NCI-H1694 treated with DMSO at 0.1 percent for 48 hours (cell line): ENCODE data around the gene MOGAT2.

ENCODE experiments used
- DNase-seq: peaks from one replicate; lab custom pipeline; 2025; lab: John Stamatoyannopoulos, UW

Gene MOGAT2

GRCh38 chr11:75759832-75760231 is 42.2 kb downstream of the MOGAT2 start:
- no peak for DNase-seq

- DNase-seq = no peak
Observed at GRCh38 chr11:75760243-75760642, 42.6 kb downstream of the MOGAT2 start.

GRCh38 chr11:75760710-75761493 is 43.3 kb downstream of the MOGAT2 start:
- no peak for DNase-seq

GRCh38 chr11:75762158-75762557 is 44.5 kb downstream of the MOGAT2 start:
- no peak for DNase-seq

GRCh38 chr11:75762885-75763284 is 45.2 kb downstream of the MOGAT2 start:
- DNase-seq = no peak

- no peak for DNase-seq
Observed at GRCh38 chr11:75763846-75764245, 46.2 kb downstream of the MOGAT2 start.

- DNase-seq = no peak
Observed at GRCh38 chr11:75765116-75765515, 47.5 kb downstream of the MOGAT2 start.

GRCh38 chr11:75766443-75767227 is 49.0 kb downstream of the MOGAT2 start:
- DNase-seq = no peak

- no peak for DNase-seq
Observed at GRCh38 chr11:75767228-75767572, 49.6 kb downstream of the MOGAT2 start.

- no peak for DNase-seq
Observed at GRCh38 chr11:75767793-75768111, 50.1 kb downstream of the MOGAT2 start.

GRCh38 chr11:75768112-75768908 is 50.7 kb downstream of the MOGAT2 start, which contains the start of gene DGAT2:
TSS of gene DGAT2 (plus strand) at chr11:75768778. CDS start at chr11:75768992, 214 bp downstream.
- peak; percentile 82 for DNase-seq

- DNase-seq = no peak
Observed at GRCh38 chr11:75768909-75769771, 51.5 kb downstream of the MOGAT2 start.

- no peak for DNase-seq
Observed at GRCh38 chr11:75770102-75770501, 52.5 kb downstream of the MOGAT2 start.

- no peak for DNase-seq
Observed at GRCh38 chr11:75771646-75772410, 54.2 kb downstream of the MOGAT2 start.

GRCh38 chr11:75773595-75774353 is 56.1 kb downstream of the MOGAT2 start:
- DNase-seq = no peak

- no peak for DNase-seq
Observed at GRCh38 chr11:75775056-75775455, 57.4 kb downstream of the MOGAT2 start.

GRCh38 chr11:75776546-75776945 is 58.9 kb downstream of the MOGAT2 start:
- no peak for DNase-seq

GRCh38 chr11:75777461-75778110 is 59.9 kb downstream of the MOGAT2 start:
- DNase-seq = no peak

GRCh38 chr11:75778962-75779361 is 61.3 kb downstream of the MOGAT2 start:
- DNase-seq = no peak

GRCh38 chr11:75779960-75780359 is 62.3 kb downstream of the MOGAT2 start:
- no peak for DNase-seq
